Activated T-cell treated with anti-CD3 and anti-CD28 coated beads, Interleukin-2, amount 50 U/mL, for 72 hours (primary cell): ENCODE measurements around the gene TICAM1. TPM values are rescaled to one million over a fixed set of nuclear protein-coding genes. Genes with fewer than 3 reads are reported as not detected.
"Not testable (repeated sequence)": the region's sequence is repeated elsewhere in the genome, so short reads cannot be mapped to it uniquely, and the experiment has no call there.

Source experiments
- ATAC-seq, 2 donors: fragments of 150-1000 bp; cut with Tn5 transposase; replicated peaks in 1 of 2; 2 replicates each; pipeline ENCODE4 v1.10.0; 2021; ENCODE audit warnings: moderate library complexity in 2 of 2, mild to moderate bottlenecking in 1 of 2
- DNase-seq, 2 donors: peaks; one replicate each; pipeline ENCODE4 v3.0.0; 2021 to 2022; ENCODE audit warnings: mixed read lengths in 1 of 2
- H3K27ac Mint-ChIP-seq: one replicate; pipeline ENCODE4 v1.8.0; 2022; ENCODE audit warnings: mild to moderate bottlenecking, moderate library complexity, mixed read lengths
- H3K27me3 Mint-ChIP-seq: one replicate; pipeline ENCODE4 v1.8.0; 2022; ENCODE audit warnings: low read depth, mixed read lengths
- H3K36me3 Mint-ChIP-seq, 2 donors: one replicate each; pipeline ENCODE4 v1.8.0; 2022; ENCODE audit warnings: mixed read lengths in 2 of 2, mild to moderate bottlenecking in 1 of 2; ENCODE audit not compliant: insufficient read depth in 2 of 2
- H3K4me1 Mint-ChIP-seq: one replicate; pipeline ENCODE4 v1.8.0; 2022; ENCODE audit warnings: low read depth, mixed read lengths
- H3K4me3 Mint-ChIP-seq, 2 donors: one replicate each; pipeline ENCODE4 v1.8.0; 2022; ENCODE audit warnings: mild to moderate bottlenecking in 2 of 2, mixed read lengths in 2 of 2, moderate library complexity in 2 of 2
- H3K9me3 Mint-ChIP-seq, 2 donors: one replicate each; pipeline ENCODE4 v1.8.0; 2022; ENCODE audit warnings: mixed read lengths in 2 of 2
- total RNA-seq, 2 donors: library from RNA; stranded (reverse); gene quantifications; one replicate each; pipeline ENCODE4 v1.2.3, GENCODE V29; 2022

TICAM1 gene
- total RNA-seq, 2 donors from 2014 or later: 18.7 to 20.5 TPM

GRCh38 chr19:4792019-4792865 is 39.3 kb downstream of the TICAM1 start:
- not testable (repeated sequence) for H3K36me3 Mint-ChIP-seq, H3K27me3 Mint-ChIP-seq, H3K27ac Mint-ChIP-seq, DNase-seq, H3K9me3 Mint-ChIP-seq, ATAC-seq
- H3K4me1 Mint-ChIP-seq: peaks cover 49% of the 10 kb centered on the region
- peak overlapping the region; percentile 79 to 91 for H3K4me3 Mint-ChIP-seq

GRCh38 chr19:4791183-4792018 is 40.1 kb downstream of the TICAM1 start, which contains the start of gene FEM1A:
Gene FEM1A, plus strand, starts transcription at chr19:4791734. Its CDS starts 121 bp downstream, at chr19:4791855.
- H3K9me3 Mint-ChIP-seq: no peaks in the 10 kb centered on the region
- peaks cover 0 to 6% of the 10 kb centered on the region in 2 donors for H3K36me3 Mint-ChIP-seq
- peak; percentile 93 to 94 for ATAC-seq
- no peaks in the 10 kb centered on the region for H3K27me3 Mint-ChIP-seq
- peaks cover 43% of the 10 kb centered on the region for H3K4me1 Mint-ChIP-seq
- peak within 1 kb of the TSS; percentile 79 to 91 for H3K4me3 Mint-ChIP-seq
- peak; percentile 99 for DNase-seq
- peak within 1 kb of the TSS; percentile 52 for H3K27ac Mint-ChIP-seq

GRCh38 chr19:4786412-4787016 is 45.0 kb downstream of the TICAM1 start:
- DNase-seq, H3K4me1 Mint-ChIP-seq, H3K4me3 Mint-ChIP-seq, H3K27ac Mint-ChIP-seq, ATAC-seq, H3K36me3 Mint-ChIP-seq, H3K27me3 Mint-ChIP-seq, H3K9me3 Mint-ChIP-seq: not testable (repeated sequence)

GRCh38 chr19:4781801-4782200 is 49.7 kb downstream of the TICAM1 start:
- DNase-seq: no peak
- Mint-ChIP-seq H3K27ac (no peak overlapping the region), H3K4me3 (no peak overlapping the region), H3K27me3 (no peaks in the 10 kb centered on the region), H3K36me3 (no peaks in the 10 kb centered on the region), H3K9me3 (peaks cover 0 to 2% of the 10 kb centered on the region in 2 donors), H3K4me1 (no peaks in the 10 kb centered on the region)
- ATAC-seq: no peak

GRCh38 chr19:4780860-4781259 is 50.7 kb downstream of the TICAM1 start:
- Mint-ChIP-seq H3K27ac (no peak overlapping the region), H3K4me1 (no peaks in the 10 kb centered on the region), H3K27me3 (no peaks in the 10 kb centered on the region), H3K4me3 (no peak overlapping the region), H3K9me3 (peaks cover 0 to 2% of the 10 kb centered on the region in 2 donors), H3K36me3 (no peaks in the 10 kb centered on the region)
- ATAC-seq: no peak
- no peak for DNase-seq

- DNase-seq, H3K27me3 Mint-ChIP-seq, H3K4me1 Mint-ChIP-seq, H3K9me3 Mint-ChIP-seq, H3K36me3 Mint-ChIP-seq, ATAC-seq, H3K27ac Mint-ChIP-seq, H3K4me3 Mint-ChIP-seq: not testable (repeated sequence)
Measured at GRCh38 chr19:4778124-4778523, 53.4 kb downstream of the TICAM1 start.

- Mint-ChIP-seq H3K27me3 (peaks cover 15% of the 10 kb centered on the region), H3K9me3 (peaks cover 0 to 2% of the 10 kb centered on the region in 2 donors), H3K27ac (no peak overlapping the region), H3K4me1 (no peaks in the 10 kb centered on the region), H3K4me3 (no peak overlapping the region), H3K36me3 (no peaks in the 10 kb centered on the region)
- ATAC-seq (no peak), DNase-seq (no peak)
Measured at GRCh38 chr19:4776436-4777211, 54.9 kb downstream of the TICAM1 start.

GRCh38 chr19:4775627-4776152 is 55.8 kb downstream of the TICAM1 start:
- no peak overlapping the region for H3K27ac Mint-ChIP-seq
- ATAC-seq (no peak), DNase-seq (no peak)
- peaks cover 15% of the 10 kb centered on the region for H3K27me3 Mint-ChIP-seq
- H3K4me3 Mint-ChIP-seq: no peak overlapping the region
- no peaks in the 10 kb centered on the region for H3K36me3 Mint-ChIP-seq
- no peaks in the 10 kb centered on the region for H3K4me1 Mint-ChIP-seq
- no peaks in the 10 kb centered on the region for H3K9me3 Mint-ChIP-seq

GRCh38 chr19:4774136-4774535 is 57.4 kb downstream of the TICAM1 start:
- no peak for ATAC-seq
- H3K9me3 Mint-ChIP-seq: peaks cover 0 to 3% of the 10 kb centered on the region in 2 donors

GRCh38 chr19:4773047-4773640 is 58.4 kb downstream of the TICAM1 start:
- peaks cover 6% of the 10 kb centered on the region for H3K4me1 Mint-ChIP-seq
- DNase-seq: no peak
- no peak overlapping the region for H3K27ac Mint-ChIP-seq
- peaks cover 15% of the 10 kb centered on the region for H3K27me3 Mint-ChIP-seq
- ATAC-seq: no peak
- no peak overlapping the region for H3K4me3 Mint-ChIP-seq
- H3K9me3 Mint-ChIP-seq: peaks cover 0 to 3% of the 10 kb centered on the region in 2 donors
- no peaks in the 10 kb centered on the region for H3K36me3 Mint-ChIP-seq

More at GRCh38 chr19:4774136-4774535, 57.4 kb downstream of the TICAM1 start:
- H3K27me3 Mint-ChIP-seq: peaks cover 15% of the 10 kb centered on the region
- H3K4me3 Mint-ChIP-seq: no peak overlapping the region
- peaks cover 6% of the 10 kb centered on the region for H3K4me1 Mint-ChIP-seq
- H3K36me3 Mint-ChIP-seq: no peaks in the 10 kb centered on the region
- H3K27ac Mint-ChIP-seq: no peak overlapping the region
- DNase-seq: no peak

- peaks cover 15% of the 10 kb centered on the region for H3K27me3 Mint-ChIP-seq
- no peak overlapping the region for H3K27ac Mint-ChIP-seq
- H3K9me3 Mint-ChIP-seq: peaks cover 0 to 3% of the 10 kb centered on the region in 2 donors
- no peaks in the 10 kb centered on the region for H3K36me3 Mint-ChIP-seq
- H3K4me3 Mint-ChIP-seq: no peak overlapping the region
- DNase-seq (no peak), ATAC-seq (no peak)
- H3K4me1 Mint-ChIP-seq: peaks cover 6% of the 10 kb centered on the region
Measured at GRCh38 chr19:4772566-4772965, 58.9 kb downstream of the TICAM1 start.
